Neural progenitor cell (in vitro differentiated cells): Measurements from ENCODE around the gene MMS19.

Experiments
- EZH2 ChIP-seq: fragments of 200-600 bp; sonication (generic); IDR thresholded peaks from 2 replicates; pipeline ENCODE4 v1.6.1; 2017; ENCODE audit warnings: antibody characterized with exemption, mild to moderate bottlenecking, moderate library complexity
- EZH2phosphoT487 ChIP-seq: fragments of 200-600 bp; sonication (generic); IDR thresholded peaks from 2 replicates; pipeline ENCODE4 v1.6.1; 2017; ENCODE audit warnings: antibody characterized with exemption
- TF ChIP-seq, protein P1 (sequence below): fragments of 200-600 bp; sonication (generic); IDR thresholded peaks from 2 replicates; pipeline ENCODE4 v1.5.1; 2017; ENCODE audit warnings: antibody characterized with exemption, mild to moderate bottlenecking

- TF ChIP-seq EZH2: no peak
- TF ChIP-seq, protein P1, sequence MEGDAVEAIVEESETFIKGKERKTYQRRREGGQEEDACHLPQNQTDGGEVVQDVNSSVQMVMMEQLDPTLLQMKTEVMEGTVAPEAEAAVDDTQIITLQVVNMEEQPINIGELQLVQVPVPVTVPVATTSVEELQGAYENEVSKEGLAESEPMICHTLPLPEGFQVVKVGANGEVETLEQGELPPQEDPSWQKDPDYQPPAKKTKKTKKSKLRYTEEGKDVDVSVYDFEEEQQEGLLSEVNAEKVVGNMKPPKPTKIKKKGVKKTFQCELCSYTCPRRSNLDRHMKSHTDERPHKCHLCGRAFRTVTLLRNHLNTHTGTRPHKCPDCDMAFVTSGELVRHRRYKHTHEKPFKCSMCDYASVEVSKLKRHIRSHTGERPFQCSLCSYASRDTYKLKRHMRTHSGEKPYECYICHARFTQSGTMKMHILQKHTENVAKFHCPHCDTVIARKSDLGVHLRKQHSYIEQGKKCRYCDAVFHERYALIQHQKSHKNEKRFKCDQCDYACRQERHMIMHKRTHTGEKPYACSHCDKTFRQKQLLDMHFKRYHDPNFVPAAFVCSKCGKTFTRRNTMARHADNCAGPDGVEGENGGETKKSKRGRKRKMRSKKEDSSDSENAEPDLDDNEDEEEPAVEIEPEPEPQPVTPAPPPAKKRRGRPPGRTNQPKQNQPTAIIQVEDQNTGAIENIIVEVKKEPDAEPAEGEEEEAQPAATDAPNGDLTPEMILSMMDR: peak; percentile 89
- no peak for TF ChIP-seq EZH2phosphoT487
Measured at GRCh38 chr10:97463363-97464132, 34.7 kb downstream of the MMS19 start.
